ENCODE results near the gene SLC34A1.

The SLC34A1 gene

DNA sequence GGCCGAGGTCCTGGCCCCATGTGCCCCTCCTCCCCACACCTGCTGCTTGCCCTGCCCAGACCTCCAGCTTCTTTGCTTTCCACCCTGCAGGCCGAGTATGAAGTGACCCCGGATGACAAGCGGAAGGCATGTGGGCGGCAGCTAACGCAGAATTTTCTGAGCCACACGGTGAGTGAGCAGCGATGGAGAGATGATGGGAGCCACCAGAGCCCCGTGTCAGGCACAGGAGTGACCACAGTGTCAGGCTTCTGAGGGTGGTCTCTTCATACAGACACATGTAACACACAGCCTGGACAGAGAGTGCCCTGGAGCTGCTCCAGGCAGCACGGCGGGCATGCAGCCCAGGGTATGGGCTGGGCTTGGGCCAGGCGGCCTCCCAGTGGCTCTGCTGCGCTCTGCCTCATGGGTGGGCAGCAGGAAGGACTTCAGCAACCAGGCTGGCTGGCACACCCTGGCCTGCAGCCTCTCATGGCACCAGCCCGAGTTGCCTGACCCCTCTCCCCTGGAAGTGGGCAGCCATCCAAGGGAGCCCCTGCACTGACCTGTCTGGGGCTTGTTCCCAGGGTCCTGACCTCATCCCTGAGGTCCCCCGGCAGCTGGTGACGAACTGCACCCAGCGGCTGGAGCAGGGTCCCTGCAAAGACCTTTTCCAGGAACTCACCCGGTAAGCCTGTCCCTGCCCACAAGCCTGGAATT is 48.1 kb downstream of the SLC34A1 start:
- no peak for DNase-seq (ENCODE audit: low spot score)

- DNase-seq (ENCODE audit: low spot score): no peak
These were observed 48.8 kb downstream of the SLC34A1 start for GRCh38 chr5:177432839-177433657.

DNA sequence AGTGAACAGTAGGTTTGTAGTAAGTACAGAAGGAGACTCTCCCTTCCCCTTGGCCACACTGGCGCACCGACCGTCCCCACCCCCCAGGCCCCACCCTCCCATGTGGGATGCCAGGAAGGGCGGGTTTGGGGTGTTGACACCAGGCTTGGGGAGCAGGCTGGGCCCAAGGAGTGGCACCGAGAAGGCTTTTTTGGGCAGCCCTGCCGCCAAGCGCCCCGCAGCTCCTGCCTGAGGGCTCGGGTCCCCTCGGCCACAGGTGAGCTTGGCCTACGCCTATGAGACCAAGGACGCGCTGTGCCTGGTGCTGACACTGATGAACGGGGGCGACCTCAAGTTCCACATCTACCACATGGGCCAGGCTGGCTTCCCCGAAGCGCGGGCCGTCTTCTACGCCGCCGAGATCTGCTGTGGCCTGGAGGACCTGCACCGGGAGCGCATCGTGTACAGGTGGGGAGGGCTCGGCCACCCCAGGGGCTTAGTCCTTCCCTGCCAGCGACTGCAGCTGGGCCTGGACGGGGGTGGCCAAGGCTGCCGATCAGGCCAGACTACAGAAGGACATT is 49.5 kb downstream of the SLC34A1 start:
- no peak for DNase-seq (ENCODE audit: low spot score)

GRCh38 chr5:177434437-177434836 is 50.2 kb downstream of the SLC34A1 start:
- DNase-seq (ENCODE audit: low spot score): no peak

GRCh38 chr5:177434942-177435738 is 50.9 kb downstream of the SLC34A1 start:
- DNase-seq (ENCODE audit: low spot score): no peak

DNA sequence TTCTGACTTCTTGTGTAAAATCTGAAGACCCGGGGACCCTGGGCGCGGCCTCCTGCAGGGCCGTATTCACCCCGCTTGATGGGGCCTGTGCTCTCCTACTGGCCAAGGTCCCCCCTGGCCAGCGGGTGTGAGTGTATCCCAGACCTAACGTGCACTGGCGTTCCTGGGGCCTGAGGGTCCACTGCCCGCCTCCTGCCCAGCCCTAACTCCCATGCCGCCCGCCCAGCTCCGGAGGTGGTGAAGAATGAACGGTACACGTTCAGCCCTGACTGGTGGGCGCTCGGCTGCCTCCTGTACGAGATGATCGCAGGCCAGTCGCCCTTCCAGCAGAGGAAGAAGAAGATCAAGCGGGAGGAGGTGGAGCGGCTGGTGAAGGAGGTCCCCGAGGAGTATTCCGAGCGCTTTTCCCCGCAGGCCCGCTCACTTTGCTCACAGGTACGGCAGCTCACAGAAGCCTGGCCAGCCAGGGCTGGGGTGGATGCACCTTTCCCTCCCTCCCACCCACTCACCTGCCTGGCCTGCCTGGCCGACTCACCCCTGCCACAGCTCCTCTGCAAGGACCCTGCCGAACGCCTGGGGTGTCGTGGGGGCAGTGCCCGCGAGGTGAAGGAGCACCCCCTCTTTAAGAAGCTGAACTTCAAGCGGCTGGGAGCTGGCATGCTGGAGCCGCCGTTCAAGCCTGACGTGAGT is 51.8 kb downstream of the SLC34A1 start:
- no peak for DNase-seq (ENCODE audit: low spot score)

GRCh38 chr5:177437623-177438022 is 53.4 kb downstream of the SLC34A1 start:
- no peak for DNase-seq (ENCODE audit: low spot score)

DNA sequence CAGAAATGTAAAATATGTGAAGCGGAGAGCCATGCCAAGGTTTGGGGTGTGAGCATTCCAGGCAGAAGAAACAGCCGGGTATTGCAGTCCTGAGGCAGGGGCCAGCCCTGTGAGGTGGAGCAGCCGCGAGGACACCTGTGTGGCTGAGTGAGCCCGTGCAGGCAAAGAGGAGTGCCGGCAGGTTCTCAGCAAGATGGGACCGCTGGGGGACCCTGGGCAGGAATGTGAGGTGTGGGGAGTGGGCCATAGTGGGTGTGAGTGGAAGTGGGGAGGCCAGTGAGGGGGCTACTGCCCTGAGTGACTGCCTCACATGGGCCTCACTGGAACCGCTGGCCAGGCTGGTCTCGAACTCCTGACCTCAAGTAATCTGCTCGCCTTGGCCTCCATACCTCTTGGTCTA is 54.2 kb downstream of the SLC34A1 start:
- DNase-seq (ENCODE audit: low spot score): no peak

- no peak for DNase-seq (ENCODE audit: low spot score)
These were observed 55.4 kb downstream of the SLC34A1 start for GRCh38 chr5:177439518-177440053.

- no peak for DNase-seq (ENCODE audit: low spot score)
These were observed 56.2 kb downstream of the SLC34A1 start for GRCh38 chr5:177440211-177440989.

- no peak for DNase-seq (ENCODE audit: low spot score)
These were observed 57.0 kb downstream of the SLC34A1 start for GRCh38 chr5:177440990-177441780.

DNA sequence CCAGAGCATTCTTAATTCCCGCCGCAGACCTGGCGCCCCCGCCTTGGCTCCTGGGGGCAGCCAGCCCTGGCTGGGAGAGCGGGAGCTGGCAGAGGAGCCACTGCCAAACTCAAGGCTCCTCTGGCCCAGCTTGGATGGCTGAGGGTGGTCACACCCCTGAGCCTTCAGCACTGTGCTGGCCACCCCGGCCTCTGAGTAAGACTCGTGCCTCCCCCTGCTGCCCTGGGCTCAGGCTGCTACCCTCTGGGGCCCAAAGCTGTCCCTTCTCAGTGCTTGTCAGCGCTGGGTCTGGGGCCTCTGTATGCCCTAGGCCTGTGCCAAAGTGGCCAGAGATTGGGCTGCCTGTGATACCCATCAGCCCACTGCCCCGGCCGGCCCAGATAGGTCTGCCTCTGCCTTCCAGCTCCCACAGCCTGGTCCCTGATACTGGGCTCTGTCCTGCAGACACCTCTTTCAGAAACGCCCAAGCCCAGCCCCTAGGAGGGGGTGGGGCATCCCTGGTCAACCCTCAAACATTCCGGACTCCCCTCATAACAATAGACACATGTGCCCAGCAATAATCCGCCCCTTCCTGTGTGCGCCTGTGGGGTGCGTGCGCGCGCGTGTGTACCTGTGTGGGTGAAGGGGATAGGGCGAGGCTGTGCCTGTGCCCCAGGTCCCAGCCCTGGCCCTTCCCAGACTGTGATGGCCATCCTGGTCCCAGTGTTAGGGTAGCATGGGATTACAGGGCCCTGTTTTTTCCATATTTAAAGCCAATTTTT is 58.0 kb downstream of the SLC34A1 start:
- DNase-seq (ENCODE audit: low spot score): no peak

GRCh38 chr5:177443144-177443983 is 59.1 kb downstream of the SLC34A1 start:
- no peak for DNase-seq (ENCODE audit: low spot score)

- no peak for DNase-seq (ENCODE audit: low spot score)
These were observed 60.1 kb downstream of the SLC34A1 start for GRCh38 chr5:177444106-177445051.

DNA sequence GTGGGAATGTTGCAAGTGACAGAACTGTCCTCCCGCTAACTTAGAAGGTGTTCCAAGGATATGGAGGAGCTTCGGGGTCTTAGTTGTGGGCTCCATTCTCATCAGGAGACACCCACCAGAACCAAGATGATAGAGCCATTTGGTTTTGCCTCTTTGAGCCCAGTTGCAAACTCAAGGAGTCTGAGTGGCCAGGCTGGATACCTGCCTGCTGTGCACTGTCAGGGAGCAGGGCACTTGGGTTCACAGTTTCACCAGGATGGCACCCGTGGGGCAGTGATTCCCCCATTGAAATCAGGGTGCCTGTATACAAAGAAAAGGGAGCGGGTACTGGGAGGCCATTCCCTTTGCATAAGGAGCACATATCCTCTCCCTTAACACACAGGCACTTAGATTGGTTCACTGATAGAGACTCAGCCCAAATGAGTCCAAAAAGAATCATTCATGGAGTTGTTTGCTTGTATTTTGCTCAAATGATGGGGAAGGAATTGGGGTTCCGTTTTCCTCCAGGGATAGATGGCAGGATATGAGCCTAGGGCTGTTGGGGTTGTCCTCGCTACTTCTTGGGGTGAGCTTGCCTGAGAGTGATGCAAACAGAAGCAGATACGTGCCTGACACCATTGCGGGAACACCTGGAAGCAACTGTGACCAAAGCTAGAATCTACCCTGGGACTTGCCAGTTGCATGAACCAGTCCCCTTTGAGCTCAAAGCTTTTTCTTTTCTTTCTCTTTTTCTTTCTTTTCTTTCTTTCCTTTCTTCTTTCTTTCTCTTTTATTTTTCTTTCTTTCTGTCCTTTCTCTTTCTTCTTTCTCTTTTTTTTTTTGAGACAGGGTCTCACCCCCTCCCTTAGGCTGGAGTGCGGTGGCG is 61.0 kb downstream of the SLC34A1 start:
- DNase-seq (ENCODE audit: low spot score): no peak

DNA sequence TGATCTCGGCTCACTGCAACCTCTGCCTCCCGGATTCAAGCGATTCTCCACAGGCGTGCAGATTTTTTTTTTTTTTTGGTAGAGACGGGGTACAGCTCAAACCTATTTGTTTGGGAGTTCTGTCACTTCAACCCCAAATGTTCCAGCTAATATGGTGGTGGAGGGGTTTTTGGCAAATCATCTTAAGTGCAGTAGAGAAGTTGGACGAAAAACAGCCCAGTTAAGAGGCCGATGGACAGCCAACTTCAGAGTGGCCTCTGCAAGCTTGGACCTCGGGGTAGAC is 61.6 kb downstream of the SLC34A1 start:
- no peak for DNase-seq (ENCODE audit: low spot score)

All from AG08395 (cell line).